Cardiac muscle cell (in vitro differentiated cells and primary cell): ENCODE data around the gene CCM2. TPM values are rescaled to one million over a fixed set of nuclear protein-coding genes. Genes with fewer than 3 reads are reported as not detected.

Experiments used
- DNase-seq, 2 donors: peaks; one replicate each; pipeline versions ENCODE4 v3.0.0 to v3.0.0-alpha.2; 2010 to 2017; ENCODE audit warnings: low read depth in 1 of 2, low spot score in 1 of 2
- H3K27ac ChIP-seq: fragments of 200-600 bp; sonication (generic); 2 replicates; pipeline ENCODE4 v1.5.1; 2016
- H3K27me3 ChIP-seq: fragments of 200-600 bp; sonication (generic); 2 replicates; pipeline ENCODE4 v1.6.0; 2016; ENCODE audit warnings: control low read depth
- H3K36me3 ChIP-seq: fragments of 200-600 bp; sonication (generic); 2 replicates; pipeline ENCODE4 v1.5.1; 2016; ENCODE audit warnings: control low read depth
- H3K4me1 ChIP-seq: fragments of 200-600 bp; sonication (generic); 2 replicates; pipeline ENCODE4 v1.8.1; 2017; ENCODE audit warnings: low read depth, mild to moderate bottlenecking, mixed run types
- H3K4me3 ChIP-seq: fragments of 200-600 bp; sonication (generic); 2 replicates; pipeline ENCODE4 v1.5.1; 2016; ENCODE audit warnings: mild to moderate bottlenecking
- H3K9me3 ChIP-seq: fragments of 200-600 bp; sonication (generic); 2 replicates; pipeline ENCODE4 v1.5.1; 2017; ENCODE audit warnings: low read depth, mild to moderate bottlenecking, control low read depth
- polyA plus RNA-seq: library from polyadenylated mRNA; unstranded; fragments of >200 nt; fragmentation: Nextera tagmentation; extraction: Ambion mirVana; gene quantifications from 2 replicates; pipeline ENCODE4 v1.2.1, GENCODE V29; 2016
- total RNA-seq: library from RNA; depleted of rRNA; stranded (reverse); fragments of >200 nt; gene quantifications from 2 replicates; pipeline ENCODE4 v1.2.3, GENCODE V29; 2016
- TF ChIP-seq, protein P1 (sequence below): IDR thresholded peaks from 2 replicates; pipeline ENCODE4 v1.5.1; 2012; ENCODE audit warnings: low read depth, mild to moderate bottlenecking, low read length

CCM2 gene
- total and polyA plus RNA-seq, 2 experiments from 2014 or later, result 38.3 to 65.7 TPM

DNA sequence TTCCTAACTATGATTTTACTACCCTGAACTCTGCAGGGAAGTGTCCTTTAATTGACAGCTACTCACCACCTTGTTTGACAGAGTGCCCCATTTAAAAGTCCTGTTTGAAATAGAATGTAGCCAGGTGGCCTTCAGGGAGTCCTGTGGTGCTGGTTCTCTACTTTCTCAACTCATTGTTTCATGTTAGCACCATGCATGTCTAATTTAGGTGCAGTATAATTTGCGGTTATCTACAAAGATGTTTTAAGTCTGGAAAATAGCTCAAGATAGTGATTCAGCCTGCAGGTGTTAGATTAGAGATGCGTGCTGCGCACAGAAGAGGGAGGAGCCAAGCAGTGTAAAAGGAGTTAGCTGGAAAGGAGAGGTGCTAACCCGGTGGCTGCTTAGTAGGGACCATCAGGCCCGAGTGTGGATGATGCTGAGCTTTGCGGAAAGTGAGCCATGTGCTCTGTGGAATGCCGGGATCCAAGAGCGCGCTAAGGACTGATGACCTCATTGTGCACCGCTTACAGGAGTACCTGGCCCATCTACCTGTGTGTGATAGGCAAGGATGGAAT, 1.2 kb downstream of the CCM2 start:
- no peaks in the 10 kb centered on the region for H3K9me3 ChIP-seq
- H3K4me1 ChIP-seq, result peaks cover 7% of the 10 kb centered on the region
- no peaks in the 10 kb centered on the region for H3K27me3 ChIP-seq
- H3K36me3 ChIP-seq, result no peaks in the 10 kb centered on the region
- peak overlapping the region; percentile 63 for H3K4me3 ChIP-seq
- peak overlapping the region; percentile 90 for H3K27ac ChIP-seq
- TF ChIP-seq, protein P1, sequence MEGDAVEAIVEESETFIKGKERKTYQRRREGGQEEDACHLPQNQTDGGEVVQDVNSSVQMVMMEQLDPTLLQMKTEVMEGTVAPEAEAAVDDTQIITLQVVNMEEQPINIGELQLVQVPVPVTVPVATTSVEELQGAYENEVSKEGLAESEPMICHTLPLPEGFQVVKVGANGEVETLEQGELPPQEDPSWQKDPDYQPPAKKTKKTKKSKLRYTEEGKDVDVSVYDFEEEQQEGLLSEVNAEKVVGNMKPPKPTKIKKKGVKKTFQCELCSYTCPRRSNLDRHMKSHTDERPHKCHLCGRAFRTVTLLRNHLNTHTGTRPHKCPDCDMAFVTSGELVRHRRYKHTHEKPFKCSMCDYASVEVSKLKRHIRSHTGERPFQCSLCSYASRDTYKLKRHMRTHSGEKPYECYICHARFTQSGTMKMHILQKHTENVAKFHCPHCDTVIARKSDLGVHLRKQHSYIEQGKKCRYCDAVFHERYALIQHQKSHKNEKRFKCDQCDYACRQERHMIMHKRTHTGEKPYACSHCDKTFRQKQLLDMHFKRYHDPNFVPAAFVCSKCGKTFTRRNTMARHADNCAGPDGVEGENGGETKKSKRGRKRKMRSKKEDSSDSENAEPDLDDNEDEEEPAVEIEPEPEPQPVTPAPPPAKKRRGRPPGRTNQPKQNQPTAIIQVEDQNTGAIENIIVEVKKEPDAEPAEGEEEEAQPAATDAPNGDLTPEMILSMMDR, result no peak
- DNase-seq, result no peak

DNA sequence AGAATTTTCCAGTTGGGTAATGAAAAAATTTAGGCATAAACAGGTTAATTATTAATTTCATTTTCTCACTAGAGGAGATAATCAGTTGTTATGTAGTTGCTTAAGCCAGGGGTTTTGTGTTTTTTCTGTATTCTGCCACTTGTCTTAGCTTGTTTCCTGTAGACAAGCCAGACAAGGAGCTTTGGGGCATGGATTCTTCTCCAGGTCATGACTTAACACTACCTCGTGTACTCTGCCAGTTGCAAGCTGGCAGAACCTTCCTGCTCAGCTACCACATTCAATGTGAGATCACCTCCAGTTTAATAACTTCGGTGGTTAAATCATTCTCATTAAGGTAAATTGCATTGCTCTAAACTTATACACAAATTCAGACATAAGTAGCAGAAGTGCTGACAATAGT, 1.8 kb downstream of the CCM2 start:
- Histone ChIP-seq H3K4me1 (peaks cover 7% of the 10 kb centered on the region), H3K27ac (no peak overlapping the region), H3K36me3 (peaks cover 2% of the 10 kb centered on the region), H3K4me3 (no peak overlapping the region), H3K27me3 (no peaks in the 10 kb centered on the region), H3K9me3 (no peaks in the 10 kb centered on the region)
- TF ChIP-seq, protein P1, result no peak
- DNase-seq, result no peak

DNA sequence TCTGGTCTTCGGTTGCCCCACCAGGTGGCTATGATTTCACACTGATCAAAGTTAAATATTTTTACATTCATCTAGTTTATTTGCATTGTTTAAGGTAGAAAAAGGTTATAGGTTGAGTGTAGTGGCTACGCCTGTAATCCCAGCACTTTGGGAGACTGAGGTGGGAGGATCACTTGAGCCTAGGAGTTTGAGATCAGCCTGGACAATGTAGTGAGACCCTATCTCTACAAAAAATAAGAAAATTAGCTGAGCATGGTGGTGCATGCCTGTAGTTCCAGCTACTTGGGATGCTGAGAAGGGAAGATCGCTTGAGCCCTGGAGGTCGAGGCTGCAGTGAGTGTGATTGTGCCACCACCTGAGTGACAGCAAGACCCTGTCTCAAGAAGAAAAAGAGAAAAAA, 3.8 kb downstream of the CCM2 start:
- Histone ChIP-seq H3K4me1 (peaks cover 7% of the 10 kb centered on the region), H3K9me3 (no peaks in the 10 kb centered on the region), H3K4me3 (no peak overlapping the region), H3K36me3 (peaks cover 3% of the 10 kb centered on the region), H3K27ac (no peak overlapping the region), H3K27me3 (no peaks in the 10 kb centered on the region)
- TF ChIP-seq, protein P1, result no peak
- DNase-seq, result no peak

DNA sequence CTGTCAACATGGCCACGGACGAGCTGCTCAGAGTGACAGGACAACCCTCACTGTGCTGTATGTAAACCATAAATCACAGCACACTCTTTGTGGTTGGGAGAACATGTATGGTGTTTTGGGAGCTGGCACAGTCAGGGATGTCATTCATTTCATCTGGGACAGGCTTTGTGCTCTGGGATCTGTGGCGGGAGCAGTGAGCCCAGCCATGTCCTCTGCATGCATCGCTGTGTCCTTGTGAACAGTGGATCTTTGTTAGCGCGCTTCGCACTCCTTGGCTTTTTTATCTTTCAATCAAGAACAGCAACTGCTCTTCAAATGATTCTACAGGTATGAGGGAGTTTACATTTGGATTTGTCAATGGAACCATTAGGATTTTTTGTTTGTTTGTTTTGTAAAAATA, 7.1 kb downstream of the CCM2 start:
- no peak for DNase-seq
- Histone ChIP-seq H3K27me3 (no peaks in the 10 kb centered on the region), H3K4me3 (no peak overlapping the region), H3K27ac (no peak overlapping the region), H3K4me1 (no peaks in the 10 kb centered on the region), H3K9me3 (no peaks in the 10 kb centered on the region), H3K36me3 (peaks cover 3% of the 10 kb centered on the region)
- TF ChIP-seq, protein P1, result no peak

DNA sequence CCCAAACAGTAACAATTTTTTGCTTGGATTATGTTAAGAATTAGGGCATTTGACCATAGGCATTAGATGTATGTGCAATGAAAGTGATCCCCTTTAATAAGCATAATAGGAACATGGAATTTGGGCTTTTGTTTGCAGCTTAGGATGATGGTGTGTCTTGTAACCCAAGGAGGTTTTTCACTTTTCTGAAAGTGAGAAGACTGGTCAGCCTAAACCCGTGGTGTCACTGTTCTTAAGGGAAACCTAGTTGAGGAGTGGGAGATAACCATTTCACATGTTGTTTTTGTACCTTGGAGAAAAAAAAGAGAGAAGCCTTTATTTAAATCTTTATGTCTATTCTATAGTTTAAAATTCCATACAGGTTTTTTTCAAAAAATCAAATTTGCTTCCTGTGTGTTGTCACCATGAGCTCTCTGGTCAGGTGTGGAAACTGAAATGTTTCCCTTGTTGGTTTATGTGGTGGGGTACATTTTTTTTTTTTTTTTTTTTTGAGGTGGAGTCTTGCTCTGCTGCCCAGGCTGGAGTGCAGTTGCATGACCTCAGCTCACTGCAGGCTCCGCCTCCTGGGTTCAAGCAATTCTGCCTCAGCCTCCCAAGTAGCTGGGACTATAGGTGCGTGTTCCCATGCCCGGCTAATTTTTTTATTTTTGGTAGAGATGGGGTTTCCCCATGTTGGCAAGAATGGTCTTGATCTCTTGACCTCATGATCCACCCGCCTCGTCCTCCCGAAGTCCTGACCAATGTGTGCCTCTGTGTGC, 7.7 kb downstream of the CCM2 start:
- H3K4me3 ChIP-seq, result no peak overlapping the region
- peaks cover 3% of the 10 kb centered on the region for H3K36me3 ChIP-seq
- DNase-seq, result no peak
- TF ChIP-seq, protein P1, result no peak
- H3K9me3 ChIP-seq, result no peaks in the 10 kb centered on the region
- H3K27me3 ChIP-seq, result no peaks in the 10 kb centered on the region
- no peak overlapping the region for H3K27ac ChIP-seq
- no peaks in the 10 kb centered on the region for H3K4me1 ChIP-seq
